Hindlimb muscle (tissue), 1 donor: ENCODE measurements around the gene TOX3. TPM values are rescaled to one million over a fixed set of nuclear protein-coding genes. Genes with fewer than 3 reads are reported as not detected.
A peak's percentile ranks its signal among the peaks of the same experiment; 100 is the strongest.

Source experiments
- DNase-seq: peaks from one replicate; pipeline ENCODE4 v3.0.0-alpha.2; 2013
- polyA plus RNA-seq: library from polyadenylated mRNA; unstranded; fragments of 120-200 nt; gene quantifications from one replicate; pipeline ENCODE4 v1.2.1, GENCODE V29; 2013; ENCODE audit not compliant: insufficient read length

Gene TOX3
- polyA plus RNA-seq, 1 donor, result 2.6 TPM

DNA sequence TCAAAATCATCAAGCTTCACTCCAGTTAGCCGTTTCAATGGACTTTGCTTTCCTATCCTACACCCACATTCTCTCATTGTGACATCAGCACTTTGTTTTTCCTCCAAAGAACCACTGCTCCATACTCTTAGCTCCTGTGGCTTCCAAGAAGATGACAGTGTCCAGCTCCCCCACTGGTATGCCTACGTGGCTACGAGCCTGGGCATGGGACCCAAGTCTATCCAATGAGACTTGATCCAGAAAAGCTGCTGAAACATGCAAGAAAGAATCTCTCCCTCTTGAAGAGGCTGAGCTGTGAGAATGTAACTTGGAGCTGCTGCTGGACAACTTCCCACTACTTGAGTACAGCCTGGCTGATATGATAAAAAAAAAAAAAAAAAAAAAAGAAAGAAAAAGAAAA, 9.4 kb downstream of the TOX3 start:
- no peak for DNase-seq

DNA sequence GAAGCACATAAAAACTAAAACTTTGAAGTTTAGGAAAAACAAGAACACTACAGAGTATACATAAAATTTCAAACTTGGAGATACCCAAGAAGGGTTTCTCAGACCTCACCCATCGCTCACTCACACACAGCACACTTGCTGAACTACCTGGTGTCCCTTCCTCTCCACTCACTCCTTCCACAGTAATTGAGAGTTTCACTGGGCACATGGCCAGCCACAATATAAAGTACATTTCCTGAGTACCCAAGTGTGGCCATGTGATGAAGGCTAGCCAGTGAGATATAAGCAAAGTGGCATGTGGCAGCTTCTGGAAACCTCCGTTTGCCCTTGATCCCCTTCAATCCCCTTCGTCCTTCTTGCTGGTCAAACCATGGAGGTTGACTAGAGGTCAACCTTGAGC, 11.9 kb downstream of the TOX3 start:
- DNase-seq, result no peak

DNA sequence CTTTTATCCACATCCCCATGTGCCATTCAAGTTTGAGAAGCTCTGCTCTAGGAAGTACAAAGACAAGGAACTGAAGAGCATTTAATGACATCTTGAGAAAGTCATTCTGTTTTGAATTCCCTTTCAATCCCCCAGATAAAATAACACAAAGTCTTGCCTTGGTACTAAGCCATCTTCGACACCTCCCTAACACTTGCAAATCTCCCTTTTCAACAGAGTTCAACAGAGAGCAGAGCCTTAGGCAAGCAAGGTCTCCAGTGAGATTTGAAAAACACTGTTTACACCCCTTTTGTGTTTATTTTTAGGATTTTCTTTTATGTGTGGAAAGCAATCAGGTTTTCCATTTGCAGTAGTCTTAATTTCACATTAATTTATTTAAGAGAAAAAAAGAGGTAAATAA, 13.6 kb downstream of the TOX3 start:
- no peak for DNase-seq

- DNase-seq, result no peak
These were observed 14.6 kb downstream of the TOX3 start for GRCh38 chr16:52532384-52532783.

GRCh38 chr16:52529226-52529625, 17.7 kb downstream of the TOX3 start:
- DNase-seq, result no peak

GRCh38 chr16:52528393-52529065, 18.4 kb downstream of the TOX3 start:
- no peak for DNase-seq

DNA sequence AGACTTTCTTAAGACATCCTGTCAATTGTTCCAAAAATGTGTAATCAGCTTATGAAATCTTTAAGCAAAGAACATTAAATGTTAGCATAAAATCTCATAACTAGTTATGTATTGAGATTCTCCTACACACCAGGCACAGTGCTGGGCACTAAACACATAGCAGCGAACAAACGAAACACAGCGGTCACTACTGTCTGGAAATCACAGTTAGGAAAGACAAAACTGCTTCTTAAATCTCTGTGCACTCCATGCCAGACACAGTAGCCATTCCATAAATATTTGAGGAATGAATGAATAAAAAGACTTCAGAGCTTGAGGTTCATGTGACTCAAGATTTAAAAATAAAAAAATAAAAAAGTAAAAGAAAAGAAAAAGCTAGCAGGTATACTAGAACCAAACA, 20.1 kb downstream of the TOX3 start:
- DNase-seq, result no peak

DNA sequence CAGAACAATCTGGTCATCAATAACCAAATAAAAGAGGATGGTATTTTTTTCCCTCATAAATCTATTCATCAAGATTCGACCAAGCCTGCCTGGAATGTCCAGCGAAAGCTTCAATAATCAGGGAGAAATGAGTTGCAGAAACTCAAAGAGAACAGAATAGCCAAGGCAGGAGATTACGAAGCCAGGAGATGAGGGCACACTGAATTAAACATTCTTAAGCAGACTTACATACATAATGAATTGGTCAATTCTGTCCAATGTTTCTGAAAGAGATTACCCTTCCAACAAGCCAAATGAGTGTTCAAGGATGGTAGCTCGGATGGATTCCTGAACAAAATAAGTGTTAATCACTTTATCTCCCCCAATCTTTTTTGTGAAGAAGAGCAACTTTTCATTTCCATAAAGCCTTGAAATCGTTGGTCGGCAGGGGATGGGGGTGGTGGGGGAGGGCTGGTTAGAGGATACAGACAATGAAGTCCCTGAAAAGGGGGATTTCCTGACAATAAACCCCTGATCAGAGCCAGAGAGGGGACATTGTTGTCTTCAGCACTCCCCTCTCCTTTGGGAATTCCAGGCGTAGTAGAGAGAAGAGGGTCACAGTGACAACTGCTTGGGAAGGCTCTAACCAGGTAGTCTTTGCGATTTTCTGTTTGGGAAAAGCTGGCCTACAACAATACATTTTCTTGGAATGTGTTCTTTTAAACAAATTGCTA, 20.7 kb downstream of the TOX3 start:
- DNase-seq, result no peak

DNA sequence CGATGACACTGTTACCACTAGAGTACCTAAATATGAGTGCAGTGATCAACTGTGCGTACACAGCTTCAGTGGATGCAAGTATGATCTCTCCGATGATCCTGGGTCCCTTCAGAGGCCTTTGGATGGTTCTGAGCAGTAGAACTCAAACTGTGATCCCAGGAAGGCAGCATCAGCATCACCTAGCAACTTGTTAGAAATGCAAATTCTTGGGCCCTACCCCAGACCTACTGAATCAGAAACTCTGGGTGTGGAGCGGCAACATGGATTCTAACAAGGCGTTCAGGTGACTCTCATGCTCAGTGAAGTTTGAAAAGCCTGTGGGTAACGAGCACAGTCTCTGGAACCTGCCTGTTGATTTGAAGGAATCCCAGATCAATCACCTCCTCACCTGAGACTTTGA, 25.4 kb downstream of the TOX3 start:
- no peak for DNase-seq

- DNase-seq, result no peak
These were observed 28.1 kb downstream of the TOX3 start for GRCh38 chr16:52518884-52519283.

GRCh38 chr16:52515068-52515671, 31.8 kb downstream of the TOX3 start:
- DNase-seq, result no peak

GRCh38 chr16:52512297-52512987, 34.5 kb downstream of the TOX3 start:
- DNase-seq, result no peak

DNA sequence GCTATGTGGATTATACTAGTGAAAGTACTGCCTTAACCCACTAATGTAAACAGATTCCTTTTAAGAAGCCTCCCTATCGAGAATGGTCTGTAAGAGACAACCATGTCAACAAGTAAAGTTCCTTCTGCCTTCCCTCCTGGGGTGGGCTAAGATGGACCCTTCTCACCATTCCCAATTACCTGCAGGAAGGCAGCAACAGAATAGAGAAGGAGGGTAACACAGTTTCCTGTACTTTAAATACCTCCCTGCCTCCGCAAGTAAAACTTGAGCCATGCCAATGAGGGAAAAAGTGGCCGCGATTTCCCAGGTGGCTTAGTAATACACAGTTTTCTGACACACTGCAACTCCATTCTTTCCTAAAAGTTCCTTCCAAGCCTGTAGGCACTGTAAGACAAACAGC, 45.2 kb downstream of the TOX3 start:
- no peak for DNase-seq

DNA sequence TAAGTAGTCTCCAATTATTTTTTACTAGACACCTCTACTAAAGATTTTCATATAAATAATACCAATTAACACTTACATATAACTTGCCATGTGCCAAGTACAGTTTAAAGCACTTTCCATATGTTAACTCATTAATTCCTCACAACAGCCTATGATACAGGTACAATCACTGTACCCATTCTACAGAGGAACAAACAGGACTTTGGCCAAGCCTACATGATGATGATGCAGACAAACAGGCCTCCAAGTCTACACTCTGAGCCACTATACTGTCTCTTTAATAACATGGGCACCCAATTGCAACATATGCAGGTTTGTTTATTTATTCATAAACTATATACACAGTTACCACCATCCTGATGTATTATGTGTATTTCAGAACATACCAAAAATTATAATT, 46.0 kb downstream of the TOX3 start:
- DNase-seq, result no peak

- no peak for DNase-seq
These were observed 47.9 kb downstream of the TOX3 start for GRCh38 chr16:52499060-52499440.

DNA sequence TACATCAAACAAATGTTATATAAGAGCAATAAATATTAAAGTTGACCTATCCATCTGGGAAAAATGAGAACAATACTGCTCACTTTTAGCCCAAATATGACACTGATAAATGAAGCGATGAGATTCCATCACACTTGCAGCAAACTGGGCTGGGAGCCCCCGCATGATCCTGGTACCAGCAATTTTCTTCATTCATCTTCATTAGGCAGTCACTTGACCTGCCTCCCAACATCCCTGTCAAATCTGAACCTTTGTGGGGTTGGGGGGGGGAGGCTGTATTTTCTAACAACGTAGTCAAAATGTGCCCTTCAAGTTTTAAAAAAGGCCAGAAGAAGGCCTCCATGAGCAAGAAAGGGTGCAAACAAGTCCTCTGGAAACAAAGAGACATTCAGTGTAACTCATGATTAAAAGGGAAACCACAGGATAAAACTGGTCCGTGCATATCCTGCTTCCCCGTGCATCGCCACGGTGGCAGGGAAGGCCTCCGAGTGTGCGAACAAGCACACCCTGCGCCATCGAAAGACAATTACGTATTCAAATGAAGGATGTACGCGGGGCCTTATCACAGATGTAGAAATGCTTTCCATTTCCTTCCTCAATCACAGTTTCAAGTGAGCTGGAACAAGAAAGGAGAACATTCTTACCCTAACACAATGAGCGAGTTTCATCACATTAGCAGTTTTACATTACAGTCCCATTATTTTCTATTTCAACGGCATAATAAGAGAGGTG, 48.4 kb downstream of the TOX3 start:
- no peak for DNase-seq

DNA sequence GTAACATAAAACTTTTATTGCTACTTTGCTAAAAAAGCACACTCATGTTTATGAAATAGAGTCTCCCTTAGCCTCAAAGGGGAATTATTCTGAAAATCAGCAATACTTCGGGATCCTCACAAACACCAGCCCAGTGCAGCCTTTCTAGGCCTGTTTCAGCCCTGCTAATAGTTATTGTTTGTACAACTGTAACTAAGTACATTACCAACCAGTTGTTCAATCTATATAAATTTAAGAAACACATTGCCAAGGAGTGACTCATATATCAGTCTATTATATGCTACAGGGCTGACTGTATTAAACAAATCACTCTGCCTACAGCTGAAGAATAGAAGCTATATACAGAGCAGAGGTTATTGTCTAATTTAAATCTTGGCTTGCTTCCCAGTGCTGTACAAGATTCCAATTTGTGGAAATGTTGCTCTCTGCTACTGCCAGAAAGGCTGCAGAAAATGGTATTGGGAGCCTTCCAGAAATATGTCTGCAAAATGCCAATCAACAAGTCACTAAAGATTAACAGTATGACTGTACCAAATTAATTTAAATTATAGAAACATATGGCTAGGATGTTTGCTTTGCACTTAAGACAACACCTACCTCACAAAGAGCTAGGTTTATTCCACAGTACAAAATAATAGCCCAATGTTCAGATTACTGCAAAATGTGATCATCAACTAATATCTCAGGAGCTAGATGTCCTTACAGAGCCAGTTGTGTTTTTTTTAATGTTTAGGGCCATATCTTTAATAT, 49.7 kb downstream of the TOX3 start:
- peak; percentile 24 for DNase-seq

- DNase-seq, result no peak
These were observed 50.7 kb downstream of the TOX3 start for GRCh38 chr16:52496051-52496876.

DNA sequence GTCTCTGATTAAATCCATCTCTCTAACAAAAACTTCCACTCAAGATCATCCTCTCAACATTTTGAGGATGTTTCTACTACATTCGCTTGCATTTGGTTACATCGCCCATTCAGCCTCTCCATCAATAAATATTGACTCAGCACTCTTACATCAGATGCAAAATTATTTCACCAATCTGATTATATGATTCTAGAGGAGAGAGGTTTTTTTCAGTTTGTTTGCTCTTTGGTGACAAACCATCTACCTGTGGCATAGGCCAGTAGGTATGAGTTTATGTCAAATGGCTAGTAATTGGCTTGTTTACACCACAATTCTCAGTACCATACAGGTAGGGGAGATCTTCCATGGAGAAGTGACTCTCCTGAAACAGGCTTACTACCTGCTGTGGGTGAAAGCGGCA, 52.3 kb downstream of the TOX3 start:
- no peak for DNase-seq

- DNase-seq, result no peak
These were observed 52.8 kb downstream of the TOX3 start for GRCh38 chr16:52494145-52494544.

GRCh38 chr16:52492789-52493357, 54.1 kb downstream of the TOX3 start:
- no peak for DNase-seq
